Natural killer cell (primary cell): ENCODE measurements around the gene TMC4. TPM values are rescaled to one million over a fixed set of nuclear protein-coding genes. Genes with fewer than 3 reads are reported as not detected.

Experiments
- ATAC-seq, 3 donors: fragments of 150-1000 bp in 2 of 3; fragments of 200-7000 bp in 1 of 3; cut with Tn5 transposase; 1 replicate in 1 of 3; 2 replicates in 2 of 3; pipeline ENCODE4 v1.10.0; 2021; ENCODE audit warnings: mild to moderate bottlenecking in 2 of 3, moderate library complexity in 2 of 3
- DNase-seq, 2 donors: peaks; one replicate each; pipeline versions ENCODE4 v3.0.0 to v3.0.0-alpha.2; 2013 to 2021; ENCODE audit warnings: mixed read lengths in 1 of 2
- H3K27ac ChIP-seq: one replicate; pipeline ENCODE4 v1.5.1; 2013; ENCODE audit warnings: mild to moderate bottlenecking, low read length
- H3K27me3 ChIP-seq: one replicate; pipeline ENCODE4 v1.6.1; 2013; ENCODE audit warnings: low read length; ENCODE audit not compliant: control insufficient read depth, insufficient read depth
- H3K36me3 ChIP-seq: one replicate; pipeline ENCODE4 v1.6.1; 2013; ENCODE audit warnings: low read length; ENCODE audit not compliant: control insufficient read depth, insufficient read depth
- H3K4me1 ChIP-seq: one replicate; pipeline ENCODE4 v1.6.1; 2013; ENCODE audit warnings: low read length; ENCODE audit not compliant: control insufficient read depth, insufficient read depth
- H3K4me3 ChIP-seq: one replicate; pipeline ENCODE4 v1.5.1; 2013; ENCODE audit warnings: low read length
- H3K9me3 ChIP-seq: one replicate; pipeline ENCODE4 v1.6.1; 2013; ENCODE audit warnings: low read length; ENCODE audit not compliant: control insufficient read depth, insufficient read depth
- H3K27ac Mint-ChIP-seq, 2 donors: one replicate each; pipeline ENCODE4 v1.8.0; 2022; ENCODE audit warnings: mild to moderate bottlenecking in 2 of 2, mixed read lengths in 2 of 2, moderate library complexity in 1 of 2
- H3K27me3 Mint-ChIP-seq, 2 donors: one replicate each; pipeline ENCODE4 v1.8.0; 2022; ENCODE audit warnings: low read depth in 2 of 2, mixed read lengths in 2 of 2
- H3K36me3 Mint-ChIP-seq: one replicate; pipeline ENCODE4 v1.8.0; 2022; ENCODE audit warnings: mixed read lengths
- H3K4me1 Mint-ChIP-seq, 2 donors: one replicate each; pipeline ENCODE4 v1.8.0; 2022; ENCODE audit warnings: mixed read lengths in 2 of 2
- H3K4me3 Mint-ChIP-seq: one replicate; pipeline ENCODE4 v1.8.0; 2022; ENCODE audit warnings: mild to moderate bottlenecking, moderate library complexity, mixed read lengths
- H3K9me3 Mint-ChIP-seq, 2 donors: one replicate each; pipeline ENCODE4 v1.8.0; 2022; ENCODE audit warnings: mixed read lengths in 2 of 2
- CTCF ChIP-seq: fragments of 200-600 bp; IDR thresholded peaks from one replicate; pipeline ENCODE4 v1.8.0; 2022; ENCODE audit warnings: antibody characterized with exemption
- WGBS: methylation state at CpG from one replicate; pipeline ENCODE4 v1.1.7; 2013; ENCODE audit warnings: missing lambda C conversion rate; ENCODE audit not compliant: insufficient coverage; 5-methylcytosine and 5-hydroxymethylcytosine counted together
- intact Hi-C: fragments of 100-400 bp; cut with micrococcal nuclease; formaldehyde crosslinking; loops from one replicate; pipeline ENCODE4 v1.14.2; 2022
- total RNA-seq, 4 donors: library from RNA; stranded (reverse); fragments of 120-200 nt in 1 of 4; gene quantifications; one replicate each; pipeline versions ENCODE4 v1.2.3 to v1.2.4, GENCODE V29; 2013 to 2022

TMC4 gene
- total RNA-seq, 3 donors from 2014 or later (not counting 1 experiment from before 2014, with no cell fraction given), result 7.2 to 8.2 (median 7.5) TPM

GRCh38 chr19:54158812-54159351 is 14.1 kb downstream of the TMC4 start:
- H3K4me1 ChIP-seq, result peaks cover 52% of the 10 kb centered on the region
- H3K27ac ChIP-seq, result peak overlapping the region; percentile 80
- ATAC-seq (no peak), DNase-seq (peak in 1 of 2 donors; percentile 54)
- Mint-ChIP-seq H3K36me3 (no peaks in the 10 kb centered on the region), H3K27me3 (no peaks in the 10 kb centered on the region), H3K27ac (peak overlapping the region; percentile 99 to 100), H3K4me3 (peak overlapping the region; percentile 100), H3K4me1 (peaks cover 49 to 58% of the 10 kb centered on the region in 2 donors), H3K9me3 (no peaks in the 10 kb centered on the region)
- H3K36me3 ChIP-seq, result peaks cover 39% of the 10 kb centered on the region
- TF ChIP-seq CTCF, result no peak
- WGBS, result 10% methylated on average over 16 of the region's 19 CpGs
- no peaks in the 10 kb centered on the region for H3K9me3 ChIP-seq
- H3K4me3 ChIP-seq, result peak overlapping the region; percentile 71
- H3K27me3 ChIP-seq, result no peaks in the 10 kb centered on the region
- intact Hi-C loops, result loop anchor here (1.0 kb wide), 2 partner anchors 22 to 44 kb away; partner anchors contain the start of genes CNOT3, PRPF31 and TFPT

- Mint-ChIP-seq H3K4me3 (peak overlapping the region; percentile 37), H3K4me1 (peaks cover 37 to 50% of the 10 kb centered on the region in 2 donors), H3K36me3 (no peaks in the 10 kb centered on the region), H3K27me3 (no peaks in the 10 kb centered on the region), H3K27ac (peak overlapping the region; percentile 70 to 83), H3K9me3 (no peaks in the 10 kb centered on the region)
- H3K27me3 ChIP-seq, result no peaks in the 10 kb centered on the region
- H3K27ac ChIP-seq, result no peak overlapping the region
- no peak overlapping the region for H3K4me3 ChIP-seq
- no peak for TF ChIP-seq CTCF
- H3K4me1 ChIP-seq, result peaks cover 32% of the 10 kb centered on the region
- ATAC-seq (no peak), DNase-seq (no peak)
- intact Hi-C loops, result no loop called here
- WGBS, result 95% methylated on average over 3 of the region's 3 CpGs
- H3K36me3 ChIP-seq, result peaks cover 57% of the 10 kb centered on the region
- H3K9me3 ChIP-seq, result no peaks in the 10 kb centered on the region
These were observed 16.0 kb downstream of the TMC4 start for GRCh38 chr19:54156953-54157352.

- H3K9me3 ChIP-seq, result no peaks in the 10 kb centered on the region
- Mint-ChIP-seq H3K27me3 (no peaks in the 10 kb centered on the region), H3K4me1 (peaks cover 37 to 46% of the 10 kb centered on the region in 2 donors), H3K4me3 (no peak overlapping the region), H3K27ac (peak overlapping the region; percentile 70 to 83), H3K36me3 (no peaks in the 10 kb centered on the region), H3K9me3 (no peaks in the 10 kb centered on the region)
- H3K4me1 ChIP-seq, result peaks cover 29% of the 10 kb centered on the region
- ATAC-seq, result no peak
- H3K27ac ChIP-seq, result no peak overlapping the region
- DNase-seq, result no peak
- no peak for TF ChIP-seq CTCF
- H3K27me3 ChIP-seq, result no peaks in the 10 kb centered on the region
- no peak overlapping the region for H3K4me3 ChIP-seq
- H3K36me3 ChIP-seq, result peaks cover 61% of the 10 kb centered on the region
- intact Hi-C loops, result no loop called here
- 97% methylated on average over 11 of the region's 11 CpGs for WGBS
These were observed 16.5 kb downstream of the TMC4 start for GRCh38 chr19:54156490-54156889.

GRCh38 chr19:54155694-54156093 is 17.3 kb downstream of the TMC4 start:
- Mint-ChIP-seq H3K36me3 (no peaks in the 10 kb centered on the region), H3K9me3 (no peaks in the 10 kb centered on the region), H3K4me1 (peaks cover 33 to 40% of the 10 kb centered on the region in 2 donors), H3K27ac (no peak overlapping the region), H3K4me3 (no peak overlapping the region), H3K27me3 (no peaks in the 10 kb centered on the region)
- no peak for DNase-seq
- no peak for TF ChIP-seq CTCF
- H3K4me3 ChIP-seq, result no peak overlapping the region
- 93% methylated on average over 16 of the region's 19 CpGs for WGBS
- peaks cover 65% of the 10 kb centered on the region for H3K36me3 ChIP-seq
- no peak for ATAC-seq
- no peaks in the 10 kb centered on the region for H3K9me3 ChIP-seq
- H3K27ac ChIP-seq, result no peak overlapping the region
- no peaks in the 10 kb centered on the region for H3K27me3 ChIP-seq
- intact Hi-C loops, result no loop called here
- peaks cover 26% of the 10 kb centered on the region for H3K4me1 ChIP-seq
